ENCODE measurements around the gene GRIK3.

The GRIK3 gene

GRCh38 chr1:36824390-36824861 lies 209.9 kb downstream of the GRIK3 start:
- no peak overlapping the region for H3K4me3 ChIP-seq (ENCODE audit: low read depth, low read length)
- H2AFZ ChIP-seq (ENCODE audit: low read length, unreplicated experiment): no peak overlapping the region
- H3K4me1 ChIP-seq (ENCODE audit: control insufficient read depth, insufficient read depth, low read length, unreplicated experiment): no peaks in the 10 kb centered on the region
- H3K27me3 ChIP-seq (ENCODE audit: insufficient read depth, low read length): no peaks in the 10 kb centered on the region
- H3K79me2 ChIP-seq (ENCODE audit: control insufficient read depth, insufficient read depth, low read length, unreplicated experiment): no peaks in the 10 kb centered on the region
- H3K27ac ChIP-seq (ENCODE audit: low read depth, low read length): no peak overlapping the region
- no peaks in the 10 kb centered on the region for H3K36me3 ChIP-seq (ENCODE audit: insufficient read depth, low read length)

DNA sequence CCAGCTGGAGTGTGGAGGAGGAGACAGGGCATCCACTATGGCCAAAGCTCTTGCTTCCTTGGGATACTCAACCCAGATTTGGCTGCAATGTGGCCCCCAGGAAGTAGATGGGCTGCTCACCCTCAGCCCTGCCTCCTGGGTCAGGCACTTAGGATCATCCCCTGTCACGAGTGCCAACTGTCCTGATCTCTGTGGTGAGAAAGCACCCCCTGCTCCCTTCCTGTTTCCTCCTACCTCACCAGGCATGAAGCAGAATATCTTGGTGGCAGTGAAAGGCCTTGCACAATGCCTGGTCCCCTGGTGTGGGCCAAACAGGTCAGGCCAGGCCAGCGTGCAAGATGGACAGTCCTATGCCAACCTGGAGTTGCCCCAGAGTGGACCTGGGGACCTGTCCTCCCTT lies 211.7 kb downstream of the GRIK3 start:
- no peaks in the 10 kb centered on the region for H3K27me3 ChIP-seq (ENCODE audit: insufficient read depth, low read length)
- no peak overlapping the region for H2AFZ ChIP-seq (ENCODE audit: low read length, unreplicated experiment)
- no peak overlapping the region for H3K27ac ChIP-seq (ENCODE audit: low read depth, low read length)
- no peak overlapping the region for H3K4me3 ChIP-seq (ENCODE audit: low read depth, low read length)
- H3K4me1 ChIP-seq (ENCODE audit: control insufficient read depth, insufficient read depth, low read length, unreplicated experiment): no peaks in the 10 kb centered on the region
- no peaks in the 10 kb centered on the region for H3K36me3 ChIP-seq (ENCODE audit: insufficient read depth, low read length)
- no peaks in the 10 kb centered on the region for H3K79me2 ChIP-seq (ENCODE audit: control insufficient read depth, insufficient read depth, low read length, unreplicated experiment)

- Histone ChIP-seq H3K36me3 (ENCODE audit: insufficient read depth, low read length) (no peaks in the 10 kb centered on the region), H3K27ac (ENCODE audit: low read depth, low read length) (no peak overlapping the region), H2AFZ (ENCODE audit: low read length, unreplicated experiment) (no peak overlapping the region), H3K79me2 (ENCODE audit: control insufficient read depth, insufficient read depth, low read length, unreplicated experiment) (no peaks in the 10 kb centered on the region), H3K4me1 (ENCODE audit: control insufficient read depth, insufficient read depth, low read length, unreplicated experiment) (no peaks in the 10 kb centered on the region), H3K27me3 (ENCODE audit: insufficient read depth, low read length) (no peaks in the 10 kb centered on the region), H3K4me3 (ENCODE audit: low read depth, low read length) (no peak overlapping the region)
These were observed 212.9 kb downstream of the GRIK3 start for GRCh38 chr1:36821386-36821785.

- no peak overlapping the region for H2AFZ ChIP-seq (ENCODE audit: low read length, unreplicated experiment)
- no peak overlapping the region for H3K4me3 ChIP-seq (ENCODE audit: low read depth, low read length)
- no peaks in the 10 kb centered on the region for H3K36me3 ChIP-seq (ENCODE audit: insufficient read depth, low read length)
- no peaks in the 10 kb centered on the region for H3K4me1 ChIP-seq (ENCODE audit: control insufficient read depth, insufficient read depth, low read length, unreplicated experiment)
- H3K27me3 ChIP-seq (ENCODE audit: insufficient read depth, low read length): no peaks in the 10 kb centered on the region
- H3K79me2 ChIP-seq (ENCODE audit: control insufficient read depth, insufficient read depth, low read length, unreplicated experiment): no peaks in the 10 kb centered on the region
- no peak overlapping the region for H3K27ac ChIP-seq (ENCODE audit: low read depth, low read length)
These were observed 215.5 kb downstream of the GRIK3 start for GRCh38 chr1:36818771-36819170.

GRCh38 chr1:36816348-36816747 lies 218.0 kb downstream of the GRIK3 start:
- Histone ChIP-seq H2AFZ (ENCODE audit: low read length, unreplicated experiment) (no peak overlapping the region), H3K36me3 (ENCODE audit: insufficient read depth, low read length) (no peaks in the 10 kb centered on the region), H3K27ac (ENCODE audit: low read depth, low read length) (no peak overlapping the region), H3K27me3 (ENCODE audit: insufficient read depth, low read length) (no peaks in the 10 kb centered on the region), H3K4me3 (ENCODE audit: low read depth, low read length) (no peak overlapping the region), H3K4me1 (ENCODE audit: control insufficient read depth, insufficient read depth, low read length, unreplicated experiment) (no peaks in the 10 kb centered on the region), H3K79me2 (ENCODE audit: control insufficient read depth, insufficient read depth, low read length, unreplicated experiment) (no peaks in the 10 kb centered on the region)

GRCh38 chr1:36814774-36815173 lies 219.5 kb downstream of the GRIK3 start:
- H3K4me3 ChIP-seq (ENCODE audit: low read depth, low read length): no peak overlapping the region
- H3K4me1 ChIP-seq (ENCODE audit: control insufficient read depth, insufficient read depth, low read length, unreplicated experiment): no peaks in the 10 kb centered on the region
- no peak overlapping the region for H2AFZ ChIP-seq (ENCODE audit: low read length, unreplicated experiment)
- H3K36me3 ChIP-seq (ENCODE audit: insufficient read depth, low read length): no peaks in the 10 kb centered on the region
- no peaks in the 10 kb centered on the region for H3K27me3 ChIP-seq (ENCODE audit: insufficient read depth, low read length)
- no peaks in the 10 kb centered on the region for H3K79me2 ChIP-seq (ENCODE audit: control insufficient read depth, insufficient read depth, low read length, unreplicated experiment)
- H3K27ac ChIP-seq (ENCODE audit: low read depth, low read length): no peak overlapping the region

- H3K27ac ChIP-seq (ENCODE audit: low read depth, low read length): no peak overlapping the region
- H3K79me2 ChIP-seq (ENCODE audit: control insufficient read depth, insufficient read depth, low read length, unreplicated experiment): no peaks in the 10 kb centered on the region
- no peaks in the 10 kb centered on the region for H3K36me3 ChIP-seq (ENCODE audit: insufficient read depth, low read length)
- H3K4me1 ChIP-seq (ENCODE audit: control insufficient read depth, insufficient read depth, low read length, unreplicated experiment): no peaks in the 10 kb centered on the region
- H2AFZ ChIP-seq (ENCODE audit: low read length, unreplicated experiment): no peak overlapping the region
- H3K27me3 ChIP-seq (ENCODE audit: insufficient read depth, low read length): no peaks in the 10 kb centered on the region
- no peak overlapping the region for H3K4me3 ChIP-seq (ENCODE audit: low read depth, low read length)
These were observed 220.2 kb downstream of the GRIK3 start for GRCh38 chr1:36814083-36814482.

GRCh38 chr1:36807262-36807661 lies 227.1 kb downstream of the GRIK3 start:
- H3K4me1 ChIP-seq (ENCODE audit: control insufficient read depth, insufficient read depth, low read length, unreplicated experiment): no peaks in the 10 kb centered on the region
- no peaks in the 10 kb centered on the region for H3K36me3 ChIP-seq (ENCODE audit: insufficient read depth, low read length)
- H3K79me2 ChIP-seq (ENCODE audit: control insufficient read depth, insufficient read depth, low read length, unreplicated experiment): no peaks in the 10 kb centered on the region
- H3K4me3 ChIP-seq (ENCODE audit: low read depth, low read length): no peak overlapping the region
- H3K27me3 ChIP-seq (ENCODE audit: insufficient read depth, low read length): no peaks in the 10 kb centered on the region
- H2AFZ ChIP-seq (ENCODE audit: low read length, unreplicated experiment): no peak overlapping the region
- no peak overlapping the region for H3K27ac ChIP-seq (ENCODE audit: low read depth, low read length)

DNA sequence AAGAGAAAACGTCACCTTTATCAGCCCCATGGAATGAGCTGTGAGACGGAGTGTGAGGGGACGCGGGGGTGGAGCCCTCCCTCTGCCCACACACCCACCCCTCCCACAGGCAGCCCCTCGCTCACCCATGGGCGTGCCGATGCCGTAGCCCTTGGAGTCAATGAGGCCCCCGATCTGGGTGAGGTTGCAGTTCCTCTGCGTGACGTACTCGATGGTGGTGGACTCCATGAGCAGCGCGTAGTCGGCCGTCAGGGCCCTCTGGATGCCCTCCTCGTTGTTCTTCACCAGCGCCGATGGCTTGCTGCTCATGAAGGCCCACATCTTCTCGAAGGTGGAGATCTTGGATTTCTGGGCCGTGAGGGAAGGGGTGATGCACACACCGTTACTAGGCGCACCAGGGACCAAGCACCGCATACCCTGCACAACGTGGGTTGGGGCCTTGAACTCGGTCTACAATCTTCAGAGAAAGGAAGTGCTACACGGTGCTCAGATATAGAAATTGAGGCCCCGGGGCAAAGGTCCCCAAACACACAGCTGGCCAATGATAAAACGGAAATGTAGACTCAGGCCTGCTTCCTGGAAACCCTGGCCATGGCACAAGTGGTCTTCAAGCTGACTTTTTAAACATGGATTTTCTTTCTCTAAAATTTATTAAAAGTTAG lies 228.2 kb downstream of the GRIK3 start:
- Histone ChIP-seq H3K27ac (ENCODE audit: low read depth, low read length) (no peak overlapping the region), H3K36me3 (ENCODE audit: insufficient read depth, low read length) (no peaks in the 10 kb centered on the region), H3K4me1 (ENCODE audit: control insufficient read depth, insufficient read depth, low read length, unreplicated experiment) (no peaks in the 10 kb centered on the region), H3K4me3 (ENCODE audit: low read depth, low read length) (no peak overlapping the region), H3K27me3 (ENCODE audit: insufficient read depth, low read length) (no peaks in the 10 kb centered on the region), H3K79me2 (ENCODE audit: control insufficient read depth, insufficient read depth, low read length, unreplicated experiment) (no peaks in the 10 kb centered on the region), H2AFZ (ENCODE audit: low read length, unreplicated experiment) (no peak overlapping the region)

DNA sequence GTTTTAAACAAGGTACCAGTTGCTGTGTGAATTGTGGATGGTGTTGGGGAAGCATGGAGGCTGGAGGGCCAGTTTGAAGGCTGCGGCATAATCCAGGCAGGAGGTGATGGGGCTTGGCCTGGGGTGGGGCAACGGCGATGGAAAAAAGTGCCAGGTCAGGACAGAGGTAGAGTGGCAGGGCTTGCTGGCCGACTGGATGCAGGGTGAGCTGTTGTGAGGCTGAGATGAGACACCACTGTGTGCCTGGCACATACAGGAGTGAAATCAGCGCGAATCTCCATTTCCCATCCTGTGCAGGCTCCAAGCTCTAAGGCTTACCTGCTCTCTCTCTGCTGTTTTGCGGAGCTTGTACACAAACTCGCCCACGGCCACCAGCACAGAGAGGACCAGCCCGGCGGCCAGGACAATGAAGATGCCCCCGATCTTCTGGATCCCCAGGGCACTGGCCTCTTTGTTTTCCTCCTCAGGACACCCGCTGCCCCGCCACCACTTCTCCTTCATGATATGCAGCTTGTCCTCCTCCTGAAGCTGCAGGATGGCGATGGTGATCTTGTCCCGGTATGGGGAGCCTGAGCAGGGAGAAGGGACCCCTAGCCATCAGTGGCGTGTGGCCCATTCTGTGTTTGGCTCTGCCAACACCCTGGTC lies 229.5 kb downstream of the GRIK3 start:
- Histone ChIP-seq H3K36me3 (ENCODE audit: insufficient read depth, low read length) (no peaks in the 10 kb centered on the region), H3K27me3 (ENCODE audit: insufficient read depth, low read length) (no peaks in the 10 kb centered on the region)

GRCh38 chr1:36803868-36804570 lies 230.3 kb downstream of the GRIK3 start:
- no peak overlapping the region for H3K27ac ChIP-seq (ENCODE audit: low read depth, low read length)
- H3K4me1 ChIP-seq (ENCODE audit: control insufficient read depth, insufficient read depth, low read length, unreplicated experiment): no peaks in the 10 kb centered on the region
- H2AFZ ChIP-seq (ENCODE audit: low read length, unreplicated experiment): no peak overlapping the region
- no peak overlapping the region for H3K4me3 ChIP-seq (ENCODE audit: low read depth, low read length)
- no peaks in the 10 kb centered on the region for H3K79me2 ChIP-seq (ENCODE audit: control insufficient read depth, insufficient read depth, low read length, unreplicated experiment)
- H3K36me3 ChIP-seq (ENCODE audit: insufficient read depth, low read length): no peaks in the 10 kb centered on the region
- H3K27me3 ChIP-seq (ENCODE audit: insufficient read depth, low read length): no peaks in the 10 kb centered on the region

More for the DNA sequence above, 229.5 kb downstream of the GRIK3 start:
- Histone ChIP-seq H3K4me3 (ENCODE audit: low read depth, low read length) (no peak overlapping the region), H3K27ac (ENCODE audit: low read depth, low read length) (no peak overlapping the region), H3K79me2 (ENCODE audit: control insufficient read depth, insufficient read depth, low read length, unreplicated experiment) (no peaks in the 10 kb centered on the region), H3K4me1 (ENCODE audit: control insufficient read depth, insufficient read depth, low read length, unreplicated experiment) (no peaks in the 10 kb centered on the region), H2AFZ (ENCODE audit: low read length, unreplicated experiment) (no peak overlapping the region)
